ENCODE results near the gene ST3GAL4. TPM values are rescaled to one million over a fixed set of nuclear protein-coding genes. Genes with fewer than 3 reads are reported as not detected.
"Not testable (repeated sequence)": the region's sequence is repeated elsewhere in the genome, so short reads cannot be mapped to it uniquely, and the experiment has no call there.

ST3GAL4 gene
- total RNA-seq, 2 experiments from 2014 or later, result 14.3 to 18.8 TPM

DNA sequence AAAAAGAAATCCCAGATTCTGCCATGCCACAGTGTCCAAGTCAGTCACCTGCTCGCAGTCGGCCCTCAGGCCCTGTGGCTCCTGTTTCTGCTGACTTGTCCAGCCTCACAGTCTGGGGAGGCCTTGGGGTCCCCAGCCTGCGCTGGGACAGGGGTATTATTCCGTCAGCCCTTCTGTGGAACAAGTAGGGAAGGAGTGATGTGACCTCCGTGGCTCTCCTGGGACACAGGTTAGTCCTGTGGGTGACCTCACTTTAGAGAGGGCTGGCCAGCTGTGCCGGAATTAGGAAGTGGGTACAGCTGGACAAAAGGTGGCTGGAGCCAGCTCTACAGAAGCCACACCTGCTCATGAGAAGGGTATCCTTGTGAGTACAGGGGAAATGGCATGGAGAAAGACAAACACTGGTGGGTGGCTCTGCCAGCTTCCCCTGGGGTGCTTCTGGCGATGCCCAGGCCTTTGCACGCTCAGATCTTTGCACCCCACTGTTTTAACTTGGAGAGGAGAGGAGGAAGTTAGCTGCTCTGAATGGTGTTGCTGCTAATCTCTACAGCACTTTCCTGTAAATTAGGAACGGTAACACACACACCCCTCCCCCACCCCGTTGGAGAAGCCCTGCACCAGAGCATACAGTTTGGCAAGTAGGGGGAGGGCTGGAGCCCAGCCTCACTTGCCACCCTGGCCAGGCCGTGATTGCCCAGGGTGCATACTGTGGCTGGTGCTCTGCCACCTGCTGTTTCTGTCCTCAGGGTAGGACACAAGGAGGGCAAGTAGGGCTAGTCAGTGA is 13.0 kb downstream of the ST3GAL4 start:
- H4K20me1 ChIP-seq (ENCODE audit: insufficient read depth, low read length); H2AFZ ChIP-seq (ENCODE audit: low read length); CTCF ChIA-PET (ENCODE audit: unreplicated experiment); intact Hi-C loops (cut with micrococcal nuclease; ENCODE audit: unreplicated experiment); H3K79me2 ChIP-seq (ENCODE audit: insufficient read depth, low read depth, low read length); H3K36me3 ChIP-seq (ENCODE audit: insufficient read depth, low read length); H3K4me3 ChIP-seq (ENCODE audit: low read depth, low read length, poor library complexity, severe bottlenecking); BruUV-seq (replicated peaks); H3K9me3 ChIP-seq (ENCODE audit: low read length); H3K27ac ChIP-seq (ENCODE audit: low read depth, low read length, poor library complexity, severe bottlenecking); H3K9me2 ChIP-seq (ENCODE audit: insufficient read depth, low read length): not testable (repeated sequence)
- DNase-seq (ENCODE audit: low spot score), result peak; percentile 21
- POLR2A ChIA-PET, result interaction anchor here (0.6 to 1.2 kb wide), 3 partner anchors 11 to 82 kb away, joined by 3 to 5 read pairs (median 3); no protein-coding TSS in a partner anchor
- H3K4me1 ChIP-seq (ENCODE audit: insufficient read depth, low read length, poor library complexity, severe bottlenecking), result peaks cover 28% of the 10 kb centered on the region
- H3K4me2 ChIP-seq (ENCODE audit: low read length), result peak overlapping the region; percentile 51

DNA sequence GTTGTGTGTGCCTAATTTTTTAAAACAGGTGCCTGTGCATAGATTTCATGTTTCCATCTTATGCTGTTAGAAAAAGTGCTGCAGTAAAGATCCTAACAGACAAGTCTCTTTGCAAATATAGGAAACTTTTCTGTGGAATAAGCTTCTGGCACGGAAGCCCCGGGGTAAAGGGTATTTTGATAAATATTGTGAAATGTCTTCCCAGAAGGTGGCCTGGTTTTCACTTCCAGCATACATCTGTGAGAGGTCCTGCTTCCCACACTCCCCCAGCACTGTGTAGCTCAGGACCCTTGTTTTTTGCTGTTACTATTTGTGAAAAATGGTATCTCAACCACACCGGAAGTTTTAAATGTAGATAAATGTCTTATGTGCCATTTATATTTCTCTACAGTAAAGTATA is 14.5 kb downstream of the ST3GAL4 start:
- no peak for TF ChIP-seq EZH2phosphoT487 (IDR thresholded peaks at IDR 0.05; ENCODE audit: borderline replicate concordance, low read depth, low read length)
- no peak for TF ChIP-seq CTCF (conservative IDR thresholded peaks at IDR 0.05; ENCODE audit: low read length)
- Histone ChIP-seq H2AFZ (ENCODE audit: low read length) (no peak overlapping the region), H3K4me2 (ENCODE audit: low read length) (peak overlapping the region; percentile 33), H3K36me3 (ENCODE audit: insufficient read depth, low read length) (no peaks in the 10 kb centered on the region), H3K4me1 (ENCODE audit: insufficient read depth, low read length, poor library complexity, severe bottlenecking) (peaks cover 28% of the 10 kb centered on the region), H3K79me2 (ENCODE audit: insufficient read depth, low read depth, low read length) (no peaks in the 10 kb centered on the region), H3K27ac (ENCODE audit: low read depth, low read length, poor library complexity, severe bottlenecking) (no peak overlapping the region), H3K9me2 (ENCODE audit: insufficient read depth, low read length) (no peaks in the 10 kb centered on the region), H3K9me3 (ENCODE audit: low read length) (no peaks in the 10 kb centered on the region), H4K20me1 (ENCODE audit: insufficient read depth, low read length) (no peaks in the 10 kb centered on the region; the same call in 1 of the 2 replicates), H3K4me3 (ENCODE audit: low read depth, low read length, poor library complexity, severe bottlenecking) (no peak overlapping the region)
- CTCF ChIA-PET (ENCODE audit: unreplicated experiment), result no interaction called here
- POLR2A ChIA-PET, result interaction anchor here (0.6 to 1.2 kb wide), 4 partner anchors 9 to 96 kb away, joined by 3 to 6 read pairs (median 3); no protein-coding TSS in a partner anchor
- intact Hi-C loops (cut with micrococcal nuclease; ENCODE audit: unreplicated experiment), result no loop called here
- BruUV-seq (replicated peaks), result no TSS peak
- DNase-seq (ENCODE audit: low spot score), result no peak

DNA sequence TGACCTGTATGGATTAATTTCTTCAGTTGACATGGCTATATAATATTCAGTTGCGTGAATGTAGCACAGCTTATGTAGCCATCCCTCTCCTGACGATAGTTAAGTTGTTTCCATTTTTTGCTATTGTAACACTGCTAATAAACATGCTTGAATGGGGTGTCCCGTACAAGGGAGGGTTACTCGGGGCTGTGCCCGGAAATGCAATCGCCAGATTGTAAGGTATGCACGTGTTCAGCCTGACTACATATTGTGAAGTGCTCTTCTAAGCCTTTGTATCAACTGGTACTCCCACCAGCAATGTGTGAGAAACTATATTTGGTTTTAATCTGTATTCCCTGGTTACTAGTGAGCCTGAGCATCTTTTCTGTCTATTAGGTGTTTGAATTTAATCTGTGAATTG is 16.1 kb downstream of the ST3GAL4 start:
- Histone ChIP-seq H3K9me3 (ENCODE audit: low read length) (no peaks in the 10 kb centered on the region), H4K20me1 (ENCODE audit: insufficient read depth, low read length) (no peaks in the 10 kb centered on the region; the same call in 1 of the 2 replicates), H3K79me2 (ENCODE audit: insufficient read depth, low read depth, low read length) (no peaks in the 10 kb centered on the region), H3K9me2 (ENCODE audit: insufficient read depth, low read length) (no peaks in the 10 kb centered on the region), H3K36me3 (ENCODE audit: insufficient read depth, low read length) (no peaks in the 10 kb centered on the region), H3K4me1 (ENCODE audit: insufficient read depth, low read length, poor library complexity, severe bottlenecking) (peaks cover 28% of the 10 kb centered on the region), H3K27ac (ENCODE audit: low read depth, low read length, poor library complexity, severe bottlenecking) (no peak overlapping the region), H2AFZ (ENCODE audit: low read length) (no peak overlapping the region), H3K4me2 (ENCODE audit: low read length) (no peak overlapping the region), H3K4me3 (ENCODE audit: low read depth, low read length, poor library complexity, severe bottlenecking) (no peak overlapping the region)
- CTCF ChIA-PET (ENCODE audit: unreplicated experiment), result no interaction called here
- POLR2A ChIA-PET, result interaction anchor here (0.6 to 0.7 kb wide), 2 partner anchors 48 to 1749 kb away, joined by 3 read pairs; partner anchors contain the start of gene TBRG1
- no peak for TF ChIP-seq CTCF (conservative IDR thresholded peaks at IDR 0.05; ENCODE audit: low read length)
- no peak for TF ChIP-seq EZH2phosphoT487 (IDR thresholded peaks at IDR 0.05; ENCODE audit: borderline replicate concordance, low read depth, low read length)
- DNase-seq (ENCODE audit: low spot score), result no peak
- BruUV-seq (replicated peaks), result no TSS peak
- intact Hi-C loops (cut with micrococcal nuclease; ENCODE audit: unreplicated experiment), result no loop called here

DNA sequence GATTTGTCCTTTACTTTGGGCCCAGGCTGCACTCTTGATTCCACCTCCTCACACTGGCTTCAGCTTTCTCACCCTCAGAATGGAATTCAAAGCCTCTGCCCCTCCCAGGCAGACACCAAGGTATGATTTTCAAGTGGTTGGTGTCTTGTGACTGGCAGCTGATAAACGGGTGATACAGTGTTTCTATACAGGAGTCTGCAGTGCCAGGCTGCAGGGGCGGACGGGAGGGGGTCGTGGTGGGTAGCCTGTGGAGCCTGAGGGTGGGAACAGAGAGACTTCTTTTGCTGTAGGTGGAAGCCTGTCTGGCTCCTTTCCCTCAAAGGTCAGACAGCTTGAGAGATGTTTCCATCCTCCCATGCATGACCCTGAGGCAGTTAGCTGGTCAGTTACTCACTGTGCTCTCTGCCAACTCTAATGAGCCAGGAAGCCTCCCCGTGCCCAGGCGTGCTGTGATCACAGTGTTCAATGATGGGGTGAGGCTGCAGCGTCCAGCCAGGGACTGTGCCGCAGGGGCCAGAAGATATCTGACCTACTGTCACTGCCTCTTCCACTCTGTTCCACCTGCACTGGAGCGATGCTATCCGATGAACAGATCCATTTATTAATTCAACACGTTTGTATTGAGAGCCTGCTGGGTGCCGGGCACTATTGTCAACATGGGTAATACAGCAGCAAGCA is 18.0 kb downstream of the ST3GAL4 start:
- BruUV-seq (replicated peaks); CTCF ChIA-PET (ENCODE audit: unreplicated experiment): not testable (repeated sequence)

More for the DNA sequence above, 18.0 kb downstream of the ST3GAL4 start:
- H3K79me2 ChIP-seq (ENCODE audit: insufficient read depth, low read depth, low read length); H3K27ac ChIP-seq (ENCODE audit: low read depth, low read length, poor library complexity, severe bottlenecking); H4K20me1 ChIP-seq (ENCODE audit: insufficient read depth, low read length); H3K4me2 ChIP-seq (ENCODE audit: low read length); intact Hi-C loops (cut with micrococcal nuclease; ENCODE audit: unreplicated experiment); H3K36me3 ChIP-seq (ENCODE audit: insufficient read depth, low read length); H3K9me2 ChIP-seq (ENCODE audit: insufficient read depth, low read length); H3K4me3 ChIP-seq (ENCODE audit: low read depth, low read length, poor library complexity, severe bottlenecking); H3K9me3 ChIP-seq (ENCODE audit: low read length); DNase-seq (ENCODE audit: low spot score); H2AFZ ChIP-seq (ENCODE audit: low read length): not testable (repeated sequence)
- POLR2A ChIA-PET, result interaction anchor here (0.7 to 0.9 kb wide), 2 partner anchors 48 to 94 kb away, joined by 8 to 10 read pairs; no protein-coding TSS in a partner anchor
- H3K4me1 ChIP-seq (ENCODE audit: insufficient read depth, low read length, poor library complexity, severe bottlenecking), result peaks cover 21% of the 10 kb centered on the region

Data from OCI-LY7 (cell line).